Glomerular endothelial cell (primary cell): ENCODE data around the gene CDH13. TPM values are rescaled to one million over a fixed set of nuclear protein-coding genes. Genes with fewer than 3 reads are reported as not detected.

ENCODE experiments used
- DNase-seq: peaks from one replicate; pipeline ENCODE4 v3.0.0-alpha.2; 2011; ENCODE audit warnings: low read depth, low spot score; ENCODE audit errors: extremely low read depth
- total RNA-seq: library from RNA; depleted of rRNA; stranded (reverse); fragments of >200 nt; gene quantifications from 2 replicates; pipeline ENCODE4 v1.2.3, GENCODE V29; 2015

CDH13 gene
- total RNA-seq, 1 donor from 2014 or later: 111 TPM

DNA sequence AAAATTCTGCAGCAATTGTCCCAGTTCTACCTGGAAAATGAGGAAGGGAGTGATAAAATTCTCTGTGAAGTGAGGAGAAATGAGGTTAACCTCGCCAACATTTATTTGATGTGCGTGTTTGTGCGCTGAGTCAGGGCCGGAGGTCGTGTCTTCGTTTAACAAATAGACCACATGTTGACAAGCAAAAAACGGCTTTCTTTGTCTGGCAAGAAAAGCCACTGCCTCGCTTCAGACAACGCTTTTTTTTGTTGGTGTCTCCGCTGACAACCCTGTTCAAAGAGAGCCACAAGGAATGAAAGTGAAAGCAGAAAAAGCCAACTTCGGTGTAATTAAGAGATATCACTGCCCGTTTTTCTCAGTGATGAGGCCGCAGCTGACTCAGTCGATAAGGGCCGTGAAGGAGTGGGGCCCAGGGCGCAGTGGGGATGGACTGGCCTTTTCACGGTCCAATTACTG lies 510.6 kb downstream of the CDH13 start:
- DNase-seq: no peak

DNA sequence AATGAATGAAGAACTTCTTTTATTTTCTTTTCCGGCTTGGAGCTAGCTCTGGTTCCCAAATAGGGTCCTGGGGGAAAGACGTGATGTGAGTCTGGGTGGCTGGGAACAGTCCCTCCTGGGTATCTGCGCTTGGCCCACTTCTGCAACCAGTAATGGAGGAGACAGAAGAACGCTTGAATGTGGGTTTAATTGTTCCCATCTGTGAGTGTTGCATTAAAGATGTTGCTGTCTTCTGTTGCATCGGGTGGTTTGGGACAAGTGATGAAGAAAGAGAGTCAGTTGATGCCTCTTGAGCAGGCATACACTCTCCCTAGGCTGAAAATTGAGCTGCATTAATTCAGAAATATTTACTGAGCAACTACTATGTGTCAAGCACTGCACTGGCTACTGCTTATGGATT lies 511.1 kb downstream of the CDH13 start:
- DNase-seq: no peak

DNA sequence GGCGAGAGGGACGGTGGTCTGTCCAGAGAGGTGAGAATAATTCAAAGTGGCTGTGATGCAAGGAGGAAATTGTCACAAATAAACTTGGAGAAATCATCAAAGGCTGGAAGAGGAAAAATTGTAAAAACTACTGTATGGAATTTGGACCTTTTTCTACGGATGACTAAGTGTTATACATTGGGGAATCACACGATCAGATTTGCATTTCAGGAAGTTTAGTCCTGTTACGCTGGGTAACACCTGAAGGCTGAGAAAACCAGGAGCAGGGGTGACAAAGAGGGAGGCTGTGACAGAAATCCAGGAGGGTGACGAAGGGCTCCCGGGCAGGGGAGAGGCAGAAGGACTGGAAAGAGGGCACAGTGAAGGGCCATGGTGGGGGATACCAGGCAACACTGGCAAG lies 511.7 kb downstream of the CDH13 start:
- no peak for DNase-seq

GRCh38 chr16:83138976-83139690 lies 512.4 kb downstream of the CDH13 start:
- DNase-seq: no peak

DNA sequence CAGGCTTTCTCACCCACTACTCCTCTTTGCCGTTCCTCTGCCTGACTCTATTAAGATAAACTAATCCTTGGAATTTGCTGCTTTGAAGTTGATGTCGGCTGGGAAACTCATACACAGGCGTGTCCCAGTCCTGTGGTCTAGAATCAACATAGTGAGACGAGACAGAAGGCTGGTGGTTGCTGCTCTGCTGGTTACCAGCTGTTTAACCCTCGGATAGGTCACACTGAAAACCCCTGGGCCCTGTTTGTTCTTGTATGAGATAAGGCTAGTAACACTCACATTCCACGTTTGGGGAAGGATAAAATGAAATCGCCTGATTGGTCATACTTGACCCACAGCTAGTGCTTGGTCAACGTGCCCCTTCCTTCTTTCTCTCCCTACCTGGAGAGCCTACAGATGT lies 517.0 kb downstream of the CDH13 start:
- DNase-seq: no peak

- no peak for DNase-seq
These were observed 518.5 kb downstream of the CDH13 start for GRCh38 chr16:83145297-83145696.

- no peak for DNase-seq
These were observed 520.5 kb downstream of the CDH13 start for GRCh38 chr16:83147244-83147643.

DNA sequence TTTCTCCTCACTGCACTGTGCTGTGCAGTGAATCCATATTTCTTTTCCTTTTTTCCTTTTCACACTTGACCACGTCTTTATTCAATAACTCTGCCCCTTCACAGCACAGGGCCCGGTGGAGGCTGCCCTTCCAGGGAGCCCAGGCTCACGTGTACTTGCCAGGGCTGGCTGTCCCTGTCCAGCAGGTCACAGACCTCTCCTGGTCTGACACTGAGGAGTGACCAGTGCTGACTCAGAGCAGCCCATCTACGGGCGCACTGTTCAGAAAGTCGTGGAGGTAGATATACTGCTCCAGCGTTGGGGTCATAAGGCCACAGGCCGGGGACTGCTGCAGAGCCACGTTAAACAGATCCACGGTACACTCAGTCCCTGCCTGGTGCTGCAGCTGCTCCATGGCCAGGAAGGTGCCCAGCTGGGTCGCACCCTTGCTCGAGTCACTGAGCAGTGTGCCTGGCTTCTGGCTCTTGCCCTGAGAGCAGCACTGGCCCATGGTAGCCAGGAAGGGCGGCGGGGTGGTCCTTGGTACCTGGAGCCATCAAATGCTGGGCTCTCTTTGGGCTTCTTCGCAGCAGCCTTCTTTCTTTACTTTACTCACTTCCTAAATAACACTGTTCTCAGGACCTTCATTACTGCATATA lies 531.7 kb downstream of the CDH13 start:
- no peak for DNase-seq

GRCh38 chr16:83159049-83159448 lies 532.3 kb downstream of the CDH13 start:
- no peak for DNase-seq

GRCh38 chr16:83160287-83161020 lies 533.7 kb downstream of the CDH13 start:
- no peak for DNase-seq

DNA sequence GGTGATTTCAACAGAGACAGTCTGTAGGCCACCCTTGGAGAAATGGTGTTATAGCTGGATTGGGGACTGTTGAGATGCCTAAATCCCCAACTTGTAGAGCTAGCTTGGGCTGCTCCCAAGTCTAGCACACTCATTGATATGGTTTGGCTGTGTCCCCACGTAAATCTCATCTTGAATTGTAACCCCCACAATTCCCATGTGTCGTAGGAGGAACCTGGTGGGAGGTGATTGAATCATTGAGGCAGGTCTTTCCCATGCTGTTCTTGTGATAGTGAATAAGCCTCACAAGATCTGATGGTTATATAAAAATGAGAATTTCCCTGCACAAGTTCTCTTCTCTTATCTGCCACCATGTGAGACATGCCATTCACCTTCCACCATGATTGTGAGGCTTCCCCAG lies 536.0 kb downstream of the CDH13 start:
- DNase-seq: no peak

- no peak for DNase-seq
These were observed 538.0 kb downstream of the CDH13 start for GRCh38 chr16:83164816-83165215.

- DNase-seq: no peak
These were observed 544.6 kb downstream of the CDH13 start for GRCh38 chr16:83171396-83171795.

DNA sequence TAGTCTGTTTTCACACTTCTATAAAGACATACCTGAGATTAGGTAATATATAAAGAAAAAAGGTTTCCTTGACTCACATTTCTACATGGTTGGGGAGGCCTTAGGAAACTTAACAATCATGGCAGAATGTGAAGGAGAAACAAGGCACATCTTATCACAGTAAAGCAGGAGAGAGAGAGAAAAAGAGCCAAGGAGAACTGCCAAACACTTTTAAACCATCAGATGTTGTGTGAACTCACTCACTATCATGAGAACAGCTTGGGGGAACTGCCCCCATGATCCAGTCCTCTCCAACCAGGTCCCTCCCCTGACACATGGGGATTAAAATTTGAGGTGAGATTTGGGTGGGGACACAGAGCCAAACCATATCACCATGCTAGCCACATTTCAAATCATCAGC lies 547.9 kb downstream of the CDH13 start:
- DNase-seq: no peak

DNA sequence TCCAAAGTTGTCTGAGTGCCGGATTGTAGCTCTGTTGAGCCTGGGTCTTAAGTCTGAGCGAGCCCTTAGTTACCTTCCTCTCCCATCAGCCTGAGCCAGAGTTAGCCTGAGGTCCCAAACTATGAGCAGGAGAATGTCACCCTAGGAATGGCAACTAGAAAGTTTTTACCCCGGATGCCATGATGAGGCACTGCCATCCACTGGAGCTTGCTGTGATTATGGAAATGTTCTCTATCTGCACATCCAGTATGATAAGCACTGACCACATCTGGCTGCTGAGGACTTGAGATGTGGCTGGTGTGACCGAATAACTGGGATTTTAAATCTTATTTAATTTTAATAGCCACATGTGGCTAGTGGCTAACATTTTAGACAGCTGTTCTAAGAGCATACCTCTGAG lies 550.0 kb downstream of the CDH13 start:
- DNase-seq: no peak

GRCh38 chr16:83185902-83186301 lies 559.1 kb downstream of the CDH13 start:
- DNase-seq: no peak

- no peak for DNase-seq
These were observed 560.6 kb downstream of the CDH13 start for GRCh38 chr16:83187405-83187804.

- no peak for DNase-seq
These were observed 570.0 kb downstream of the CDH13 start for GRCh38 chr16:83196796-83197195.

- no peak for DNase-seq
These were observed 570.7 kb downstream of the CDH13 start for GRCh38 chr16:83197450-83197849.

- no peak for DNase-seq
These were observed 572.2 kb downstream of the CDH13 start for GRCh38 chr16:83198977-83199376.

DNA sequence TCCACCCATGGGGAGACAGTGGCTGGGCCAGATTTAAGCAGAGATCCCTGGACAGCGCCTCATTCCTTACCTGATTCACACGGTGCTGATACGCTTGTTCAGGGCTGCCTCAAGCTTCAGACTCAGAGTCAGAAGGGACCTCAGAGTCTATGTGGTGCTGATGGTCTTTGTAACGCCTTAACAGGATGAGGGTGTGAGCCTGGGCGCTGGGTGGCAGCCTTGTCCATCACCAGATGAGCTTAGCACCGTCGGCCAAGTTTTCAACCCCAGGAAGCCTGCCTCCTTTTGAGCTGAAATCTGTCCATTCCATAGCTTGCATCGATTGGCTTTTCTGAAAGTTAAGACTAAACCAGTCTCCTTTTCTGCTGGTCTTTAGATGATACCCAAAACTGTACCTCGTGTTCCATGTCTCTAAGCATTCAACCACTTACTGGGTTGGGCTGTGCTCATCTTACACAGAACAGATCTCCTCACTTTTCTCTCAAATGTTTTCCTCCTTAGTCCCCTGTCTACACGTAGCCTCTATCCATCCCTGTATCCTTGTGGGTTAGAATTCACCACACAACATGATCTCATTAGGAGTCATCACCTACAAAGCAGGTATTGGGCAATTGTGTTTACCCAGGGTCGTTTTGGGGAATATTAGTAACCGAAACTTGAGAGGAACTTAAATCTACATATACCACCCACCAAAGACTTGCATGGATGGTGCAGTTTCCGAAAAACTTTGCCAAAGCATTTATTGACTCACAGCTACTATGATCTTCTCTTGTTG lies 573.4 kb downstream of the CDH13 start:
- no peak for DNase-seq
